Measurements from ENCODE around the gene GDF10.

- TF ChIP-seq CTCF (IDR thresholded peaks at IDR 0.05) = no peak
- no peak for TF ChIP-seq POLR2A (IDR thresholded peaks at IDR 0.05)
Measured at GRCh38 chr10:47287805-47288204, 12.2 kb upstream of the GDF10 start.
